ENCODE measurements around the gene NRCAM.

Gene NRCAM

DNA sequence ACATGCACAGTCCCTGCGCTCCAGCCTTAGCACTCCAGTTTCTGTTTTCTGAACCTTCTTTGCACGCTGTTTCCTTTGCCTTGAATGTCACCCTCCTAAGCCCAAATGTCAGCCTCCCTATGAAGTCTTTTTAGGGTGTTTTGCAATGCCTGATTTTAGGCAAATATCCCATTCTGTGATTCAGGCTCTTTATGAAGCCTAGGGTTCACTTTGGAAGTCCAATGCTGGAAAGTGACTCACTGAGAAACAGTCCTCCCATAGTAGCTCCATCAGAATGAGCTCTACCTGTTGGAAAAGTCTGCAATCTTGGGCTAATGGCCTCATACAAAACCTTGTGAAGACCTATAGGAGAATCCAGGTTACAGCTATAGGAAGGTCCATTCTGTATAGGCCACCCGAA is 331.4 kb downstream of the NRCAM start:
- in situ Hi-C loops (cut with HindIII; ENCODE audit: low sequenced_read_pairs): no loop called here
- no peak overlapping the region for H3K4me3 ChIP-seq (ENCODE audit: low read depth, low read length)
- TF ChIP-seq, protein P1, sequence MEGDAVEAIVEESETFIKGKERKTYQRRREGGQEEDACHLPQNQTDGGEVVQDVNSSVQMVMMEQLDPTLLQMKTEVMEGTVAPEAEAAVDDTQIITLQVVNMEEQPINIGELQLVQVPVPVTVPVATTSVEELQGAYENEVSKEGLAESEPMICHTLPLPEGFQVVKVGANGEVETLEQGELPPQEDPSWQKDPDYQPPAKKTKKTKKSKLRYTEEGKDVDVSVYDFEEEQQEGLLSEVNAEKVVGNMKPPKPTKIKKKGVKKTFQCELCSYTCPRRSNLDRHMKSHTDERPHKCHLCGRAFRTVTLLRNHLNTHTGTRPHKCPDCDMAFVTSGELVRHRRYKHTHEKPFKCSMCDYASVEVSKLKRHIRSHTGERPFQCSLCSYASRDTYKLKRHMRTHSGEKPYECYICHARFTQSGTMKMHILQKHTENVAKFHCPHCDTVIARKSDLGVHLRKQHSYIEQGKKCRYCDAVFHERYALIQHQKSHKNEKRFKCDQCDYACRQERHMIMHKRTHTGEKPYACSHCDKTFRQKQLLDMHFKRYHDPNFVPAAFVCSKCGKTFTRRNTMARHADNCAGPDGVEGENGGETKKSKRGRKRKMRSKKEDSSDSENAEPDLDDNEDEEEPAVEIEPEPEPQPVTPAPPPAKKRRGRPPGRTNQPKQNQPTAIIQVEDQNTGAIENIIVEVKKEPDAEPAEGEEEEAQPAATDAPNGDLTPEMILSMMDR (IDR thresholded peaks at IDR 0.05; ENCODE audit: low read depth, low read length): no peak
- no peak for DNase-seq (ENCODE audit: low read depth, low spot score)

DNA sequence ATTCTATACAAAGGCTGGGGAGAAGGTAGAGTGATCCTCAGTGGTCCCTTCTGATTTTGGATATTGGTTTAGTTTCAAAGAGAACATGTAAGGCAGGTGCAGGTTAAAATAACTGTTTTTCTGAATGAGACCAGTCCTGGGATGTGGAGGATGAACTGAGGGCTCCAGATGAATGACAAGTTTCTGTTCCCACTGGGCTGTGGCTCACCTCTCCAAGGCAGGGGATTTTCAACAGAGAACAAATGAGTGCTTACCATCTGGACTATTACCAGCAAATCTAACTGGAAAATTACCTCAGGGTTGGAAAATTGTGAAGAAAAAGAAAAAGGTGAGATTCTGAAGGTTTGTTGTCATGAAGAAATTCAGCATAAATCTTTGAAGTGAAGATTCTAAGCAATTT is 334.1 kb downstream of the NRCAM start:
- TF ChIP-seq, protein P1 (IDR thresholded peaks at IDR 0.05; ENCODE audit: low read depth, low read length): no peak
- in situ Hi-C loops (cut with HindIII; ENCODE audit: low sequenced_read_pairs): no loop called here
- no peak overlapping the region for H3K4me3 ChIP-seq (ENCODE audit: low read depth, low read length)
- DNase-seq (ENCODE audit: low read depth, low spot score): no peak

- TF ChIP-seq, protein P1 (IDR thresholded peaks at IDR 0.05; ENCODE audit: low read depth, low read length): no peak
- no peak for DNase-seq (ENCODE audit: low read depth, low spot score)
- in situ Hi-C loops (cut with HindIII; ENCODE audit: low sequenced_read_pairs): no loop called here
- H3K4me3 ChIP-seq (ENCODE audit: low read depth, low read length): no peak overlapping the region
Observed at GRCh38 chr7:108120933-108121332, 335.3 kb downstream of the NRCAM start.

- TF ChIP-seq, protein P1 (IDR thresholded peaks at IDR 0.05; ENCODE audit: low read depth, low read length): no peak
- in situ Hi-C loops (cut with HindIII; ENCODE audit: low sequenced_read_pairs): no loop called here
- no peak for DNase-seq (ENCODE audit: low read depth, low spot score)
- no peak overlapping the region for H3K4me3 ChIP-seq (ENCODE audit: low read depth, low read length)
Observed at GRCh38 chr7:108120196-108120595, 336.0 kb downstream of the NRCAM start.

DNA sequence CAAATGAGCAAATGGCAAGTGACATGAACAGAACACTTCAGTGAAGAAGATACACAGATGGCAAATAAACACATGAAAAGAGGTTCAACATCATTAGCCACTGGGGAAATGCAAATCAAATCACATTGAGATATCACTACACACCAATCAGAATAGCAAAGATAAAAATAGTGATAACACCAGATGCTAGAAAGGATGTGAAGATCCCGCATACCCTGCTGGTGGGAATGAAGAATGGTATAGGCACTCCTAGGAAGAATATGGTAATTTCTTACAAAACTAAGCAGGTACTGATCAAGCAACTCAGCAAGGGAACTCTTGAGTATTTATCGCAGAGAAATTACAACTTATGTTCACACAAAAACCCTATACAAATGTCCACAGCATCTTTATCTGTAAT is 337.3 kb downstream of the NRCAM start:
- in situ Hi-C loops (cut with HindIII; ENCODE audit: low sequenced_read_pairs): no loop called here
- no peak for DNase-seq (ENCODE audit: low read depth, low spot score)
- TF ChIP-seq, protein P1 (IDR thresholded peaks at IDR 0.05; ENCODE audit: low read depth, low read length): no peak

GRCh38 chr7:108114117-108114841 is 342.0 kb downstream of the NRCAM start:
- H3K4me3 ChIP-seq (ENCODE audit: low read depth, low read length): no peak overlapping the region
- no peak for DNase-seq (ENCODE audit: low read depth, low spot score)
- in situ Hi-C loops (cut with HindIII; ENCODE audit: low sequenced_read_pairs): no loop called here
- TF ChIP-seq, protein P1 (IDR thresholded peaks at IDR 0.05; ENCODE audit: low read depth, low read length): peak; percentile 40

More for the DNA sequence above, 337.3 kb downstream of the NRCAM start:
- H3K4me3 ChIP-seq (ENCODE audit: low read depth, low read length): no peak overlapping the region
